Posterior cingulate gyrus (tissue), 11 donors: Measurements from ENCODE around the gene PARVB.
A peak's percentile ranks its signal among the peaks of the same experiment; 100 is the strongest.

Experiments
- DNase-seq, 10 donors: peaks; one replicate each; pipeline versions ENCODE4 v3.0.0 to v3.0.0-alpha.2; 2020 to 2021; ENCODE audit warnings: mixed read lengths in 3 of 10
- intact Hi-C: fragments of 100-400 bp; cut with DNase I; formaldehyde crosslinking; loops from one replicate; pipeline ENCODE4 v1.15.1; 2023

The PARVB gene

GRCh38 chr22:44080936-44081861 is 57.1 kb downstream of the PARVB start:
- intact Hi-C loops = loop anchor here (1.0 to 10.0 kb wide), 3 partner anchors 89 to 545 kb away; no protein-coding TSS in a partner anchor

GRCh38 chr22:44082801-44083200 is 58.7 kb downstream of the PARVB start:
- DNase-seq = no peak
- intact Hi-C loops = loop anchor here (5.0 to 10.0 kb wide), 2 partner anchors 90 to 252 kb away; no protein-coding TSS in a partner anchor

More at GRCh38 chr22:44080936-44081861, 57.1 kb downstream of the PARVB start:
- peak; percentile 64 to 95 (median 80) for DNase-seq

GRCh38 chr22:44084044-44084772 is 60.1 kb downstream of the PARVB start:
- intact Hi-C loops = loop anchor here (5.0 to 10.0 kb wide), 2 partner anchors 92 to 251 kb away; no protein-coding TSS in a partner anchor
- DNase-seq = no peak

- intact Hi-C loops = loop anchor here (10.0 kb wide), 1 partner anchor 249 kb away; no protein-coding TSS in a partner anchor
- no peak for DNase-seq
These were observed 61.7 kb downstream of the PARVB start for GRCh38 chr22:44085743-44086270.

DNA sequence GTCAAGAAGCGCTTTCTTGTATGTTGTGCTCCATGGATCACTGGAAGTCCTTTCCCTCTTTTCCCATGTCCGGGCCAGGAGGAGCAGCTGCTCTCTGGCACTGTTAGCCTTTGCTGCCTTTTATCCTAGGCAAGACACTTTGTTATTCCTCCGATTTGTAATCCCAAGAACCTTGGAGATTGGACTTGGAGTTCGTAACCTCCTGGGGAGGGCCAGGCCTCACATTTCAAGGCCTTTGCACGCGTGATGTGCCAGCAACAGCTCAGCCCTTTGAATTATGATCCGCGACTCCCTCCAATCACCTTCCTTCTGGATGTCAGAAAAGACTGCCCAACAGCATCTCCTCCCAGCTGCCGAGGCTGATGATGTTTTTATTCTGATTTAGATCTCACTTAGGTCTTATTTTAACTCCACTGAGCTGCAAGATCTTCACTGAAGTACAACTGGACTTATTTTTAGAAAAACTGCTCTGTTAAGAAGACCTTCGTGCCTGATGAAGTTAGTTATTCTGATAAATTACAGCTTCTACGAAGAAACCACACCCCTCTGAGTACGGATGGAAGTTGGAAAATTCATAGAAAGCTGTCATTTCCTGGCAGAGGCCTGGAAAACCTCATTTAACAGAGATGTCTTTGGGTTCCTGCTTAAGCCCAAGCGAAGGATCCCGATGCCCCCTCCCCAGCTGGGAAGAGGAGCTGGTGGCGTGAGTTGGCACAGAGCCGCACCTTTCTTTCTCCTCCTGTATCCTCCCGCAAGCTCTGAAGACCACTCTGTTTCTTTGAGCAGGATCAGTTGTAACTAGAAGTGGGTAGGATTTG is 62.4 kb downstream of the PARVB start:
- intact Hi-C loops = loop anchor here (10.0 kb wide), 1 partner anchor 248 kb away; no protein-coding TSS in a partner anchor
- DNase-seq = no peak

DNA sequence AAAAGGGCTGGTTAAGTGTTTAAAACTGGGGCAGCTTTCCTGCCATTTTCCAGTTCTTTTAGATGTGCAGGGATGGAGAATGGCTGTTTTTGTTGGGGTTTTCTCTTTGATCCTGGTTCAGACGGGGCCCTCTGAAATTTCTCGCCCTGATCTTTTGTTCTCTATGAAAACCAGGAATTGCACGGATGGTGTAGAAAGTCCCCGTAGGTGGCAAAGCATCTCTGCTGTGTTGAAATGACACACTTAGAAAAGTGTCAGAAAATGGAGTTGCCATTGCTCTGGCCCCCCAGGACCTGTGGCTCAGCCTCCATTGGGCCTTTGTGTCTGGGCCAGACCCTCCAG is 63.0 kb downstream of the PARVB start:
- DNase-seq = no peak
- intact Hi-C loops = loop anchor here (10.0 kb wide), 1 partner anchor 248 kb away; no protein-coding TSS in a partner anchor

DNA sequence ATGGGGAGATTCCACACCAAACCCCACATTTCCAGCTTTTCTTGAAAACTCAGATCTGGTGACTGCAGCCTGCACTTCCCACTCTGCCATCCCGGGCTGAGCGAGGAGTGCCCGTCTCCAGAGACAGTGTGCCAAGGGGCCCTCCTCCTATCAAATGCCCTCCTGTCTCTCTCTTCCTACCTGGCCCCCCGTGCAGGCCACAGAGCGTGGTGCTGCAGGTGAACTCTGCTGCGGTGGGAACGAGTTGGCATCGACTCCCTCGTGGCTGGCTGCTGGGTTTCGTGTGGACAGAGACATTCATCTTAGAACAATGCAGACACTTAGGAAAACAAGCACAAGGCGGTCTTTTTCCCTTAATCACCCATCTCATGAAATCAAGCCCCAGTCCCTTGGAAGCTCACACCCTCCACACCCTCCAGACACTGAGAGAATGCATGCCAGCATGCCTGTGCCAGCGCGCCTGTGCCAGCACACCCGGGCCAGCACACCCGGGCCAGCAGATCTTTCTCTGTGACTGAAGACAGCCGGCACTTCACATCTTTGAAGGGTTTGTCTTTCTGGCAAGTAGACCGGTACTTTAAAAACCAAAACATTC is 65.0 kb downstream of the PARVB start:
- DNase-seq = peak in 9 of 10 donors; percentile 25 to 89 (median 52)
- intact Hi-C loops = loop anchor here (10.0 kb wide), 1 partner anchor 246 kb away; no protein-coding TSS in a partner anchor

- peak in 3 of 10 donors; percentile 3 to 70 (median 39) for DNase-seq
- intact Hi-C loops = loop anchor here (10.0 kb wide), 1 partner anchor 245 kb away; no protein-coding TSS in a partner anchor
These were observed 65.8 kb downstream of the PARVB start for GRCh38 chr22:44089717-44090570.

DNA sequence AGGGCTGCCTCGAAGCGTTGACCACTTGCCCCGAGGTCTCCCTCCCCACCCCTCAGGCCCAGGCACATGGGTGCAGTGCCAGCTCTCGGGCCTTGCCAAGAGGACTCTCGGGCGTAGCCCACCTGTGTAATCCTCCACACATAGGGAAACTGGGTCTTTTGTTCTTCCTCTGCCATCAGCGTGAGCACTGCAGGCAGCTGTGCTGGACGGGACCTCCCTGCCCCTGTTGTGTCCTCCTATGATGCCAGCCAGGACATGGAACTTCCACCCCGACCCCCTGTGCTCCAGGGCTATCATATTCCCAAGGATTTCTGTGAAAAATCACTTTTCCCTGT is 66.4 kb downstream of the PARVB start:
- DNase-seq = peak in 3 of 10 donors; percentile 22 to 69 (median 47)
- intact Hi-C loops = no loop called here

- DNase-seq = peak in 6 of 10 donors; percentile 35 to 91 (median 68)
- intact Hi-C loops = no loop called here
These were observed 67.1 kb downstream of the PARVB start for GRCh38 chr22:44091021-44091721.

DNA sequence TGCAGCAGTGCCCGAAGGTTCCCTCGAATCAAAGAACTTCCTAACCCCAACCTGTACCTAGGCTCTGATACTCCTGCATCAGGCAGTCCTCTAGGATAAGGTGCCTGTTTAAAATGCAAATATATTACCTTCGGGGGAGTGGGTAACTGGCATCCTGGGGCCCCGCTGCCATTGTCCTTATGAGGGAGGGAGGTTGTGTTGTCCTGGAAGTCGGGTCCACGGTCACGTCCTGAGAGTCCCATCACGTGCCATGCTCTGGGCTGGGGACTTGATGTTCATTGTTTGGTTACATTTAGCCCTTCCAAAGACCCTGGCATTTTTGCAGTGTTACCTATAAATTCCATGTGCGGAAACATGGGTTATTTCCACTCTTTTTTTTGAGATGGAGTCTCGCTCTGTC is 67.6 kb downstream of the PARVB start:
- peak in 4 of 10 donors; percentile 13 to 71 (median 35) for DNase-seq
- intact Hi-C loops = no loop called here

GRCh38 chr22:44092636-44093220 is 68.6 kb downstream of the PARVB start:
- intact Hi-C loops = no loop called here
- DNase-seq = peak in 4 of 10 donors; percentile 13 to 79 (median 55)

DNA sequence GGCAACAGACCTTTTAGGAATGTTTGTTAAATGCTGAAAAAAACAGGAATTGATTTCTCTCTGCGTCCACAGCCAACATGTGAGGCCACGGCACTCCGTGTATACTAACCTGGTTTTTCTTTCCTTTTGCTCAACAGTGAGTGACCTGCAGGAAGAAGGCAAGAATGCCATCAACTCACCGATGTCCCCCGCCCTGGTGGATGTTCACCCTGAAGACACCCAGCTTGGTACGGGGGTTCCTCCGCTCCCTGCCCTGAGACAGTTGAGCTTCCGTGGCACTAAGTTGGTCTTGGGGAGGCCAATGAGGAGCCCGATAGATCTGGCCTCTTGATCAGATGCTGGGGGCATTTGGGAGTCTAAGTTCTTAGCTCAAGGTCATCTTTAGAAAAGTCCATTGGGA is 69.7 kb downstream of the PARVB start:
- DNase-seq = peak in 3 of 10 donors; percentile 6 to 67 (median 48)
- intact Hi-C loops = no loop called here

GRCh38 chr22:44094751-44095302 is 70.7 kb downstream of the PARVB start:
- DNase-seq = peak in 2 of 10 donors; percentile 57 to 59
- intact Hi-C loops = no loop called here

GRCh38 chr22:44096736-44097135 is 72.6 kb downstream of the PARVB start:
- intact Hi-C loops = no loop called here
- DNase-seq = peak in 3 of 10 donors; percentile 5 to 75 (median 75)

GRCh38 chr22:44097263-44098020 is 73.3 kb downstream of the PARVB start:
- intact Hi-C loops = no loop called here
- peak in 4 of 10 donors; percentile 13 to 41 (median 34) for DNase-seq
